GM18520 (cell line): Measurements from ENCODE around the gene FIG4.
"Not testable (repeated sequence)": the region's sequence is repeated elsewhere in the genome, so short reads cannot be mapped to it uniquely, and the experiment has no call there.

ENCODE experiments used
- ATAC-seq: cut with Tn5 transposase; IDR thresholded peaks from one replicate; pipeline ENCODE4 v1.9.1; 2021; ENCODE audit not compliant: unreplicated experiment

FIG4 gene

DNA sequence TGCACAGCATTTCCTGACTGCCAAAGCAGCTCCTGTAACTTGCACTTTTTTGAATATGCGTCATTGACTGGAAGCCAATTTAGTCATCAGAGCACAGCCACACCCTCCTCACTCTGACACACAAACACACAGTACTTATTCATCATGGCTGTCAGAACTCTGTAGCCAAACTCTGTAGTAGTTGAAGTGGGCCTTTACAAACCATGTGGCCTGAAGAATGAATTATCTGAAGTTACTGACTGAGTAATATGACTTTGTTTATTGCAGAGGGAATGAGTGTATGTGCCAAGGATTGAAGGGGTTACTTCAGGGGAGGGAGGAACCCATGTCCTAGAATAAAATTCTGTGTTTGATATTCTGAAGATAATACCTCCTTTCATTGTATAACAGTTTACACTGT, 102.7 kb downstream of the FIG4 start:
- ATAC-seq, result no peak

DNA sequence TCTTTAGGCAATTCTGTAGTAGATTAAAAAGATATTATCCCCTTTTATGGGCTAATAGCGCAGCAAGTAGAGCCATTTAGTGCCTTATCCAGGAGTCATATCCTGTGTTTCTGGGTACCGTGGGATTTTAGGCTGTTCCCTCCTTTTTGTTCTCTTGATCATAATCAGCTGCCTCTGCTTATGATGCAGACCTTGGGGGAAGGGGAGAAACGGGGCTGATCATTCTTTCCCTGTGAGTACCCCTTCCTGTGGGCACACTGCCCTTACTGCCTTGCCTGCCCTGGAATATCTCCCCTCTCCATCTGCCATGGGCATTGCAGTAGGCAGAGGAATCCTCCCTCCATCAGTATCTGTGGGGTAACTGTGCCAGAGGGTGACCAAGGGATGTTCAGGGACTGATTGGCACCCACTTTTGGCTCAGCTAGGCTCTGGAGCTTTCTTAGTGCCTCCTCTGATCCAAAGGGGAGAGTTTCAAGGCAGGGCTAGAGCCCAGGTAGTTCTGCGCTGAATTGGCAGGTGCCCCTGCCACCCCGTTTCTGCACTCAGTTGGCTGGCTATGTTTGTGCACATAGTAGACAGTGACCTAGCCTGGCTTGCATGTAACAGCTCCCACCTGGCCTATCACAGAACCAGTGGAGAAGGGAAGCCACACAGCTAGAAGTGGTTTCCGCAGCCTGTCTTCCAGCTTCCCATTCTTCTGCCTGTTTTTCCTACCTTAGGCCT, 103.3 kb downstream of the FIG4 start:
- no peak for ATAC-seq

DNA sequence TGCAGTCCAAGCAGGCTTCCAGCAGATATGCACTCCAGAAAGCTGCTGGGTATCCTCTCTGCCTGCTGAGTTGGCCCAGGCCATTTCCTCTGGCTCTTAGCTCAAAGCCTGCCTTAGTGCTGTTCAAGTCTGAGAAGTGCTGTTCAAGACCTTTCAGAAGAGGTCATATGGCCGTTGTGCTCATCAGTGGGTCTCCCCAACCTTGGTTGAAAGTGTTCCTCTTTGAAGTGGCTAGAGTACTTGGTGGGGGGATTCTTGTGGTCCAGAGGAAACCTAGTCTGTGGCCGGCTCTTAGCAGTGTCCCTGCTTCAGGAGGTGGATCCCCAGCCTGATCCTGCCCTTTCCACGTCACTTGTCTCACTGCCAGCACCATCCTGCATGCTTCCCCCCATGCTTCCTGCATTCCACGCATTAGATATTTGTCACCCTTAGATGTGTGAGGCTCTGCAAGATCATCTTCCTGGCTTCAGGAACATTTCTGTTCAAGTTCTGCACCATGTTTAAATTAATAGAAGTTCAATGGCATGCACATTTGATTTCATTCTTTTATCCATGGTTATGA, 105.0 kb downstream of the FIG4 start:
- ATAC-seq, result no peak

DNA sequence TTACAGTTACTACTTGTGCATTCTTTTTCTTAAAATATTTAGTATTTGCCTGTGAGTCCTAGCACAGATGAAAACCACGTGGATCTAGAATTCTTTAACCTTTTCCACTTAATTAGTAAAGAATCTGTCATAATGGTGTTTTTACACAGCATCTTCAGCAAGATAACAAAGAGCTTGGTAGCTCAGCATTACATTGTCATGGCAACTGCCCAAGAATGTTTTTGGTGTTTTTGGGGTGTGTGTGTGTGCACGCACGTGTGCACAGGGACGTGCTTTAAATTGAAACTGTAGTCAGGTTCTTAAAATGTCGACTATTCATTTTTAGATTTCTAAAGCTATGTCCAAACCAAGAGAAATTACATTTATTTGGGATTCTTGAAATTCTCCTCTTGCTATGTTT, 108.0 kb downstream of the FIG4 start:
- no peak for ATAC-seq

DNA sequence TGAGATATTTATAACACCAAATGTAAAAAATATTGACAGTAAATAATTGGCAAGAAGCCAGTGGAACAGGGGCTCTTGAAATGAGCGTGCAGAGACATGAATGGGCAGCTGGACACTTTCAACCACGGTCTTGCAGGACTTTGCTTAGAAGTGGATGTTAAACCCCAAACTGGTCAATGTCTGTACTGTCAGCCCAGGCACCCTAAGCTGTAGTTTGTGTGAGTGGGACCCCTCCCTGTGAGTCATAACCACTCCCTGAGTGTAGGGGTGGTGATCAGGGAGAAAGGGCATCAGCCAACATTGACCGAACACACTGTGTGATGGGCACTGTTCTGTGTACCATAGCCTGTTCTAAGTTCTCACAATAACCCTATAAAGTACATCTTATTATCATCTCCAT, 108.6 kb downstream of the FIG4 start:
- ATAC-seq, result no peak

DNA sequence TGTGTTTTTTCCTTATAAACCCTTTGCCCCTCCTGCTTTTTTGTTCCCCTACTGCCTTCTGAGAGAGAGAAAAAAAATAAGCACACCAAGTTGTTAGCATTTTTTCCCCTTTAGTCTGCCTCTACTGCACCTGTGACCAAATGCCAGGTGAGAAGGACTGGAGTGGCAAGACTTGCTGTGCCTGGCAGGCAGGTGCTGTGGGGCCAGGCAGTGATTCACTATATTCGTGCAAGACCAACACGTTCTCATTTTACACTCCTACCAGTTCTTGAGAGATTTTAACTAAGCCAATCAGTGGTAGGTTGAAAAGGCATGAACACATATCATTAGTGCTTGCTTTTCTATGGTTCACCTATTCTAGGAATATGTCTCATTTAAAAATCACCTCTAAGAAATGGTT, 109.7 kb downstream of the FIG4 start:
- ATAC-seq, result no peak

DNA sequence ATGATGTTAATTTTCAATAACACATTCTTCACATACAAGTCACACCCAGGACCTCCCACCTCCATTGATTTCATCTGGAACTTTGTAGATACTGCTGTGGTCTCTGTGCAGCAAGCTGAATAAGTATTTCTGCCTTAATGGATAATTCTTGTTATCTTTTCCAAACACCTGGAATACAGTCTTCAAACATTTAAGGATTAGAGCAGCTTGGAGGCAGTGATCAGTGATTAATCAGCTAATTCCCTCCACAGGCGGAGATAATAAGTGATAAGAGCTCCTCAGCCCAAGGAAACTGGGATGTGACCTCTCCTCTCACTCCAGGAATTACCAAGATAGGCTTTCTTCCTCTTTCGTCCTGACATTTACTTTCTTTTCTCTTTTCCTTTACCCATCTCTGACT, 110.7 kb downstream of the FIG4 start:
- ATAC-seq, result no peak

DNA sequence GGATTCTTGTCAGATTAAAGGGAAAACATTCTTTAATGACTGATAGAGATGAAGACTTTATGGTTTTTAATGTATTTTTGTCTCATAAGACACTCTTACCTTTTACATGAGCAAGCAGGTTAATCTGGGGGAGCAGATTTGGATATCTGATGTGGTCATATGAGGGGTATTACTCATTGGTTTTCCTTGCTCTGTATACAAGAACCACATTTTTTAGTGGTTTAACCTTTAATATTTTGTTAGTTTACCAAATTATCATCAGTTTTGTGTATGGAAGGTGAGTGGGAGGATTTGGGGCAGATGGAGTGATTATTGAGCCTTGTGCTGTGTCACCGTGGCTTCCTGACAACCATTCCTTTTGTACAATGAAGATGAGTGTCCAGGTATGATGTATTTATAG, 112.9 kb downstream of the FIG4 start:
- ATAC-seq, result no peak

DNA sequence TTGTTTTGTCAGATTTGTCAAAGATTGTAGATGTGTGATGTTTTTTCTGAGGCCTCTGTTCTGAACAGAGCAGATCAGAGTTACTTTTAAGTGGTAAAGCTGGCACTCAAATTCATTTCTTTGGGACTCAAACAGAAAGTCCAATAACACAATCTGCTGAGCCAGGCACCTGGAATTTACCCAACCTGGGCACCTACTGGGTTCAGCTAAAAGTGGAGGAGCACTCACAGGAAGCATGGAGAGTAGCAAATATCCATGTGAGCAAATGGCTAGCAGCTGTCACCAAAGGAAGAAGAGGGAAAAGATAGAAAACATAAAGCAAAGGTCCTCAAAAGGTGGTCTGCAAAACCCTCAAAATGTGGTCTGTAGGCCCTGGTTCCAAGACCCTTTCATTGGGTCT, 116.8 kb downstream of the FIG4 start:
- ATAC-seq, result no peak

DNA sequence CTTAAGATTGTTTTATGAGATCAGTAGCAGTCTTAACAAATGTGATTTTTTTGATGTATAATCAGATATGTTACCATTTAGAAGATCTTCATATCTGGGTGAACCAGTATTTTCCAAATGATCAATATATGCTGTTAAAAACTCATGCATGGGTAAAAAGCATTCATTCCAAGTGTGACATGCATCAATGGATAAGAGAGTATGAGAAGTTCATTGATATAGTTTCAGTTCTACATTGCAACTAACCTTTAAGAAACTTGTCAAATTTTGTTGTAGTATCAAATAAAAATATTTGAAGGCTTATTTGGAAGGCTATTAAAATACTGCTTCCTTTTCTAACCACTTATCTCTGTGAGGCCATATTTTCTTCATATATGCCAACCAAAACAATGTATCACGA, 117.7 kb downstream of the FIG4 start:
- no peak for ATAC-seq

DNA sequence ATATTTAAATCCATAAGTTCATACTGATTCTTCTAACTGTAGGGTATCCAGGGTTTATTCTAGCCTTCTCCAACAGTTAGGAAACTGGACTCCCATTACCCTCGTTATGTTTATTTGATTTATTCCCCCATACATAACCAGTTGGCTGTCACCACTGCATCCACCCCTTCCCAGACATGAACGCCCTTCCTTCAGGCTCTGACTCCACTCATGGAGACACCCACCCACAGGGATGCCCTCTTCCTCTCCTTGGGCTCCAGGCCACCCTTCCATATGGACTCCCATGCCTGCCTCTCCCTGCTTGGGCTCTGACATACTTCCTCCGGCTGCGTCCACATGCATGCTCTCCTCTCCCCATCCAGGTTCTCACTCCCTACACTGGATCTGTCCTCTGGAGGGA, 124.0 kb downstream of the FIG4 start:
- ATAC-seq, result no peak

DNA sequence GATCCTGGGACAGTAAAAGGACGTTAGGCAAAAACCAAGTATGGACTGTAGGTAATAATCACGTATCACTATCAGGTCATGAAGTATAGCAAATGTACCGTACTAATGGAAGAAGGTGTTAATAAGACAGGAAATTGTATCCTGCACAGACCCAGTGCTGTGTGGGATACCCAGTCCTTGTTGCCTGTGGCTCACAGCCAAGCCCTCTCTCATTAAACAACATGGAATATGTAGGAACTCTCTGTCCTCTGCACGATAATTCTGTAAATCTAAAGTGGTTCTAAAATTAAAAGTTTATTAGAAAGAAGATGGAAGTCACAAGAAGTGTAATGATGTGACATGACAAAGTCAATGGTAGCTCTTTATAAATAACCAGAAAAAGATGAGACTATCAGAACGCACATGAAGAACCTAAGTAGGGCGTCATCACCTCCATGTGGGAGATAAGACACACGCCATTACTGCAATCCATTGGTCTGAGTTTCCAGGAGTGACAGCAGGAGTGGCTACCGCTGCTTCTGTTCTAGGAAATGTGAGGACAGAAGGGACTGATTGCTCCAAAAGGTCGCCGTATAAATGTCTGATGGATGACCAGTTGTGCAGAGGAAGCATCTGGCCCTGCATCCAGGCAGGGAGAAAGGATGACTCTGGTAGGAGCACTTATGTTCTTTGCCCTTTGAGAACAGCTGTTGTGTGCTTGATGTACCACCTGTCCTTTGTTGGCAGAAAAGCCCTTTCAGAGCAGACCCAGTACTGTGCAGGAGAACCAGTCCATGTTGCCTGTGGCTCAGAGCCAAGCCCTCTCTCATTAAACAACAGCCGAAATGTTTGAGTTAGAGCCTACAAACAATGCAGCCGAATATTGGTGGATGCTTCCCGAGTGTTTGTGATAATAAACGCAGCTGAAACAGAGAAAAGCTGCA, 125.6 kb downstream of the FIG4 start:
- no peak for ATAC-seq

DNA sequence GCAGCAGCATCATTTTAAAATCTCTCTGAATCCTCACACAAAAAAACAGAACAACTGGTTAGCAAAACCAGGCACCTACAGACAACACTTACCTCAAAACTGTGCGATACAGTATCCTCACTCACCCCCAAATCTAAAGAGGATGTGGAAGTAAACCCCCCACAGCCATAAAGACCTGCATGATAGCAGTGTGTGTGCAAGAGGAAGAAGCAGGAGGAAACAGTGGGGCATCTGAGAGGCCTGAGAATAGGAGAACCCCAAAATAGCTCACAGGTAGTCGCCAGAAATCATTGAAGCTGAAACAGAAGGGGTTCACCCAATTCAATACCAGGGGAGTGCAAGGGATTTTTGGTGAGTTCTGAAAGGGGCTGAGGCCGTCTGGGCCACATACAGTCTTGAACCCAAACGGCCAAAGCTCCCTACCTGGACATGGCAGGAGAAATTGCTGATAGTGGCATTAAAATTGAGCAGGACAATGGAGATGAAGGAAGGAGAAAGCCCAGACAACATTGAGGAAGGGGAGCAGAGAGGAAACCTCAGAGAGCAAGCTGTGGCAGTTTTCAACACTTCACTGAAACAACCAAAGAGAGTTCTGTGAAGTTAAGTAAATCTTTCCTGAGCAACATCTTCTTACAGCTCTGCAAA, 129.7 kb downstream of the FIG4 start:
- ATAC-seq, result no peak

DNA sequence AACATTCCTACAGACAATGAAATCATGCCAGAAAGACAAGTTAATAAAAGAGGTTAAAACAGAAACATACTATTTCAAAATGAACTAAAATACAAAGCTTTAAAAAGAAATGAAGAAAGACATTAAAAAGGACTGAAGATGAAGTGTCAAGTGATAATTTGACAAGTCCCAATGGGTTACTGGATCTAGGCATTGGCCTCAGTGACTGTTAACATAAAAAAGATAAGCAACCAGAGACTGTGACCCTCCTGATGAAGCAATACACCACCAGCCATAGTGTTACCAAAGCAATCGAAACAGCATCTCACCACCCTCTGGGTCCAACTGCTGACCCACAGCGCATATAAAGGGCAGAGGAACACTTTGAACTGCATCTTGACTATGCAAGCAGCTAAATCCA, 130.3 kb downstream of the FIG4 start:
- ATAC-seq, result no peak

DNA sequence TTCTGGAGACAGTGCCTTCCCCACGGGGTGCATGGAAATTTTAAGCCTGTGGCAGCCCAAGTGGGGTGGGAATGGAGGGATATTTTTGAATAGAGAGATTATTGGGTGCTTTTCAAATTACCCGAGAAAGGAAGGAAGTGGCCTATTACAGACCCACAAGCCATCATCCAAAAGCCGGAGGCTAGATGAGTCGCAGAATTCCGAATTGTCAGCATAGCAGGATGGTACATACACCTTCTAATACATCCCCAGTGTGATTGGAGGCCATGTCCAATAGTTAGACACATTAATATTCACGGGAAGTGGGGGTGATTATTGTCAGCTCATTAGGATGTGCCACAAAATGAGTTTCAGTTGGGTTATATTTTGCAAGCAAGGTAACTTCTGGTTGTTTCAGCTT, 133.0 kb downstream of the FIG4 start:
- no peak for ATAC-seq

DNA sequence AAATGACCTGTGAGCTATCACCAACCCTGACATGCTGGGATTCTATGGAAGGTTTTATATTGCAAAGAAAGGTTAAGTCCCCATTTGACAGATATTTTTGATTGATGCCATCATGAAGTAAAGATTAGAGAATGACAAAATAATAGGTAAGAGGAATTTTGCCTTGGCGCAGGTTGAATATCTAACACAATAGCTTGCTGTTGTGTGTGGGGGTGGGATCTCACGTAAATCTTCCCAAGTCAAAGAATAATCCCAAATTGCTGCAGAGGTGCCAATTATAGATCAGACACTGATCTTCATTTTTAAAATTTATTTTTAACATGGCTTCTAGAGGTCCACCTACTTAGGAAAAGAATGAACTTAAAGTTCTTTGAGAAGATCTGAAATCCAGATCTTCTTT, 135.5 kb downstream of the FIG4 start:
- ATAC-seq, result no peak

DNA sequence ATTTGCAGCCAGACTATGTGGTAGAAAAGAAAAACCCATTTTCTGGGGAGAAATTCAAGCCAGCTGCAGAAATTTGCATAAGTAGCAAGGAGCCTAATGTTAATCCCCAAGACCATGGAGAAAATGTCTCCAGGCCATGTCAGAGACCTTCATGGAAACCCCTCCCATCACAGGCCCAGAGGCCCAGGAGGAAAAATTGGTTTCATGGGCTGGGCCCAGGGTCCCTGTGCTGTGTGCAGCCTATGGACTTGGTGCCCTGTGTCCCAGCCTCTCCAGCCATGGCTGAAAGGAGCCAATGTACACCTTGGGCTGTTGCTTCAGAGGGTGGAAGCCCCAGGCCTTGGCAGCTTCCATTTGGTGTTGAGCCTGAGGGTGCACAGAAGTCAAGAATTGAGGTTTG, 140.3 kb downstream of the FIG4 start:
- not testable (repeated sequence) for ATAC-seq

DNA sequence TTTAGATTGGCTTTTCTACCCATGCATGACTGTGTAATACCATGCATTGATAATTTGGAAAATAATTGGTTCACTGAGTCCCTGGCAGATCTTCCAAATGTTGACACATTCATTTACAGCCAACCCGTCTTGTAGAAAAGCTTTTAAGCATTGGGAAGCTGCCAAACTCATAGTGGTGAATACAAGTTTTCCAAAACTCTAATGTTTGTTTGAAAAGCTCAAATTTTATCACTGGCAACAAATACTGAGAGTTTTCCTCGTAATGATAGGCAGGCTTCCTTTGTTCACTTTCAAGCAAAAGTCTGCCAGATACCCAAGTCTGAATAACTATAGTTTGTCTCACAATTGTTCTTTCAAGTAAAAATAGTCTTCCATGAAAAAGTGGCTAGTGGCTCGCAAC, 143.0 kb downstream of the FIG4 start:
- no peak for ATAC-seq

DNA sequence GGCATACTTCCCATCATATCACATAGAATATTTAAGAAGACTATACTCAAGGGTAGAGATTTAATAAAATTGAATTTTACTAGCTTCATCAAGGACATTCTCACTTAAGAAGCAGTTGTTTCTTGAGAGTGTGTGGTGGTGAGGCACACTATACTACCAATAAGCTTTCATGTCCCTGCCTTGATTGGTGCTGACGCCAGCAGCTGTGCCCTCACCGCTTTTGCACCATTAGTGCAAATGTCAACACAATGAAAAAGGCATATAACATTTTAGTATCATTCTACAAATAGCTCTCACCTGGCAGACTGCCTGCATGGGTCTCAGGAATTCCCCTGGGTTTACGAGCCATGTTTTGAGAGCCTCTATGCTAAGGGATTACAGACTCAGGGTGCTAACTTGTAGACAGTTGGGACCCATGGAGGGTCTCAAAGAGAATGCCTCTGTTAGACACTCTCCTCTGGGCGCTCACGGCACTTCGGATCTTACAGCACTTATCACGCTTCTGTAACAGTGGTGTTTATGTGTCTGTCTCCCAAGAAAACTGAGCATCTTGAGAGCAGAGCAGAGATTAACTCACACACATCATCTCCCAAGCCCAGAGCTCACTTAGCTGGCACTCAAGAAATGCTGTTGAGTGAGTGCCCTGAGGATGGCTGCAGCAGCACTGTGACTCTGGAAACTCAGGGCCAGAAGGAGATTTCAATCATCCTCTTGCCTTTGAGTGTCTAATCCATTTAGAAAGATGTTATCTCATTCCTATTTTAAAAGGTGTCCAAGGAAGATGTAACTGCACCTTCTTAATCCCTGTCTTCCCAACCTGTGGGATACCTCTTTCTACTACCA, 143.7 kb downstream of the FIG4 start:
- no peak for ATAC-seq

DNA sequence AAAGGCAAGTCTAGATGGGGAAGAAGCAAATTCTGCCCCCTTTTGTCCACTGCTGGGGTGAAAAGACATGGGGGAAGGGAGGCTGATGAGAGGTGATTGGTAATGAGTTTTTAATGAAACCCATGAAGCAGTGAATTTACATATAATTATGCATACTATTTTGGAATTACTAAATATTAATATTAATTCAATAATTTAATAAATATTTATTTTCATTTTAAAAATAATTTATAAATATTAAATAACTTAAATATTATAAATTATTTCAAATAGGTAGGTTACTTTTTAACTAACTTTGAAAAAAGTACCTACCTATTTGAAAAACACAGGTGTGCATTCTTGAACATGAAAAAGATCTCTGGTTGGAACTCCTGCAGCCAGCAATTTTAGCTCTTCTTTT, 148.9 kb downstream of the FIG4 start:
- ATAC-seq, result no peak

DNA sequence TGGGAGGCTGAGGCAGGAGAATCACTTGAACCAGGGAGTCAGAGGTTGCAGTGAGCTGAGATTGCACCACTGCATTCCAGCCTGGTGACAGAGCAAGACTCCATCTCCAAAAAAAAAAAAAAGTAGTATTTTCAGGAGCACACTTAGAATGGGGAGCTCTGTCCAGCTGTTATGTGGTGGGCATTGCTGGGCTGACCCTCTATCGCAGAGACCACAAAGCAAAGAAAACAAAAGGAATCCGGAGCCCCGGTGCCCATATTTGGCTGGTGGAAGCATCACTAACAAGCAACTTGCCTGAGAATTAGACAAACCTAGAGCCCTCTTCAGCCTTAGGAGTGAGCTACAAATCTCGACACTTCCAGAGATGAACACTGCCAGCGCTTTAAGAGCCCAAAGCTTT, 149.7 kb downstream of the FIG4 start:
- ATAC-seq, result no peak
